PFSK-1 (cell line): ENCODE results near the gene NAT8L.

Experiments used
- FOXP2 ChIP-seq: optimal IDR thresholded peaks from 2 replicates; pipeline ENCODE3; 2011; ENCODE audit warnings: borderline replicate concordance, control low read depth, inconsistent platforms; ENCODE audit not compliant: insufficient read depth; ENCODE audit errors: extremely low read length, extremely low read depth
- POLR2AphosphoS5 ChIP-seq: IDR thresholded peaks from 2 replicates; pipeline ENCODE4 v1.6.1; 2012; ENCODE audit warnings: low read depth, mild to moderate bottlenecking, control low read depth, low read length, moderate library complexity
- SIN3A ChIP-seq: IDR thresholded peaks from 2 replicates; pipeline ENCODE4 v1.6.1; 2012; ENCODE audit warnings: mild to moderate bottlenecking, low read length, moderate library complexity, borderline replicate concordance; ENCODE audit not compliant: insufficient read depth
- TAF1 ChIP-seq: IDR thresholded peaks from 2 replicates; pipeline ENCODE4 v1.6.1; 2012; ENCODE audit warnings: low read length, control low read depth, borderline replicate concordance; ENCODE audit not compliant: insufficient read depth
- TF ChIP-seq, protein P1 (sequence below), 2 experiments: IDR thresholded peaks; 2 replicates each; pipeline versions ENCODE4 v1.6.1 to v1.8.0; 2011 to 2012; ENCODE audit warnings: low read depth in 2 of 2, low read length in 2 of 2, control low read depth in 1 of 2, inconsistent platforms in 1 of 2, mild to moderate bottlenecking in 1 of 2, moderate library complexity in 1 of 2; ENCODE audit not compliant: insufficient read depth in 1 of 2

NAT8L gene

DNA sequence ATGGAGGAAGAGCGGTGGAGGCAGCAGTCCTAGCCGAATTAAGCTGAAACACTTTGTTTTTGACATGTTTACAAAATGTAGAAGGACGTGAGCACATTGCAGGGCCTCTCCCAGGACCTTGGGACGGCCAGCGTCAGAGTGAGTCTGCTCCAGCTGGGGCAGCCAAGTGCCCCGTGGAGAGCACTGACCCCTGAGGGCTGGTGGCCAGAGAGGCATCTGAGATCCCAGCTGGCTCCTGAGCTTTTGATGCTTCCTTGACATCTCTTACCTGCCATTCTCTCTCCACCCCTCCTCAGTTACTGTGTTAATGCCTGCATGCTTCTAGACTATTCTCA lies 24.7 kb downstream of the NAT8L start:
- no peak for TF ChIP-seq FOXP2
- TF ChIP-seq, protein P1, sequence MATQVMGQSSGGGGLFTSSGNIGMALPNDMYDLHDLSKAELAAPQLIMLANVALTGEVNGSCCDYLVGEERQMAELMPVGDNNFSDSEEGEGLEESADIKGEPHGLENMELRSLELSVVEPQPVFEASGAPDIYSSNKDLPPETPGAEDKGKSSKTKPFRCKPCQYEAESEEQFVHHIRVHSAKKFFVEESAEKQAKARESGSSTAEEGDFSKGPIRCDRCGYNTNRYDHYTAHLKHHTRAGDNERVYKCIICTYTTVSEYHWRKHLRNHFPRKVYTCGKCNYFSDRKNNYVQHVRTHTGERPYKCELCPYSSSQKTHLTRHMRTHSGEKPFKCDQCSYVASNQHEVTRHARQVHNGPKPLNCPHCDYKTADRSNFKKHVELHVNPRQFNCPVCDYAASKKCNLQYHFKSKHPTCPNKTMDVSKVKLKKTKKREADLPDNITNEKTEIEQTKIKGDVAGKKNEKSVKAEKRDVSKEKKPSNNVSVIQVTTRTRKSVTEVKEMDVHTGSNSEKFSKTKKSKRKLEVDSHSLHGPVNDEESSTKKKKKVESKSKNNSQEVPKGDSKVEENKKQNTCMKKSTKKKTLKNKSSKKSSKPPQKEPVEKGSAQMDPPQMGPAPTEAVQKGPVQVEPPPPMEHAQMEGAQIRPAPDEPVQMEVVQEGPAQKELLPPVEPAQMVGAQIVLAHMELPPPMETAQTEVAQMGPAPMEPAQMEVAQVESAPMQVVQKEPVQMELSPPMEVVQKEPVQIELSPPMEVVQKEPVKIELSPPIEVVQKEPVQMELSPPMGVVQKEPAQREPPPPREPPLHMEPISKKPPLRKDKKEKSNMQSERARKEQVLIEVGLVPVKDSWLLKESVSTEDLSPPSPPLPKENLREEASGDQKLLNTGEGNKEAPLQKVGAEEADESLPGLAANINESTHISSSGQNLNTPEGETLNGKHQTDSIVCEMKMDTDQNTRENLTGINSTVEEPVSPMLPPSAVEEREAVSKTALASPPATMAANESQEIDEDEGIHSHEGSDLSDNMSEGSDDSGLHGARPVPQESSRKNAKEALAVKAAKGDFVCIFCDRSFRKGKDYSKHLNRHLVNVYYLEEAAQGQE (IDR thresholded peaks at IDR 0.05; ENCODE audit: insufficient read depth in 1 of 2, low read depth in 2 of 2, low read length in 2 of 2) = no peak
- TF ChIP-seq TAF1 = no peak
- no peak for TF ChIP-seq SIN3A
- TF ChIP-seq POLR2AphosphoS5 = no peak

DNA sequence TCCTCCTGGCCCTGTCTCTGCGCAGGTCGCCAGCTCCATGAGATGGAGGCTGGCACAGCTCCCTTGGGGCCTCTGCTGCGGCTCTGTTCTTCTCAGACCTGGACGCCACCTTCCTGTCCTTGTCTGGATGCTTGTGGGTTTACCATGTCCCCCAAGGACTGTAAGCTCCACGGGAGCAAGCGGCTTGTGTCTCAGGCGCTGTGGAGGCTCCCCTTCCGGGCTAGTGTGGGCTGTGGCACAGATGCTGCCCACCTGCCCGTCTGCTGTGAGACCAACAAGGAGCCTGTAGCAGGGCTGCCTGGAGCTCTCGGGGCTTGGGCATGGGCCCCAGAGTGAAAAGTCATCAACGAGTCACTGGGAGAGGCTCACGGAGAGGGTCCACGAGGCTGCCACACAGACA lies 25.2 kb downstream of the NAT8L start:
- TF ChIP-seq FOXP2 (no peak), TAF1 (no peak), SIN3A (no peak), POLR2AphosphoS5 (no peak)
- TF ChIP-seq, protein P1 (IDR thresholded peaks at IDR 0.05; ENCODE audit: insufficient read depth in 1 of 2, low read depth in 2 of 2, low read length in 2 of 2) = no peak

DNA sequence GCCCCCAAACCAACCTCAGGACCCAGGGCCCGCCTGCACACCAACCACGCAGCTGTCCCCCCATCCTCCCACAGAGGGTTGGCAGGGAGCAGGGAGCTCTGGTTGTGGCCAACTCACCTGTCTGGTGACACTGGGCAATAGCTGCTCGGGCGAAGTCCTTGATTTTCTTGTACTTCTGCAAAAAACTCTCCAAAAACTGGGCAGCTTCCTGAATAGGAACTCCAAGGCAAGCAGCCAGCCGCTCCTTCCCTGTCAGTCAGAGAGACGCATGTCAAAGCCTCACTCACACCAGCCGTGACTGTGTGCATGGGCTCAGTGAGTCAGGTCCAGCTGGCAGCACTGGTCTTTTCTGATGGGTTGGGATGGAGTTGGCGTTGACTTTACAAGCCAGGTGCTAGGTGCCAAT lies 26.4 kb downstream of the NAT8L start:
- TF ChIP-seq POLR2AphosphoS5 = no peak
- TF ChIP-seq FOXP2 = no peak
- no peak for TF ChIP-seq TAF1
- TF ChIP-seq, protein P1 (IDR thresholded peaks at IDR 0.05; ENCODE audit: insufficient read depth in 1 of 2, low read depth in 2 of 2, low read length in 2 of 2) = no peak

DNA sequence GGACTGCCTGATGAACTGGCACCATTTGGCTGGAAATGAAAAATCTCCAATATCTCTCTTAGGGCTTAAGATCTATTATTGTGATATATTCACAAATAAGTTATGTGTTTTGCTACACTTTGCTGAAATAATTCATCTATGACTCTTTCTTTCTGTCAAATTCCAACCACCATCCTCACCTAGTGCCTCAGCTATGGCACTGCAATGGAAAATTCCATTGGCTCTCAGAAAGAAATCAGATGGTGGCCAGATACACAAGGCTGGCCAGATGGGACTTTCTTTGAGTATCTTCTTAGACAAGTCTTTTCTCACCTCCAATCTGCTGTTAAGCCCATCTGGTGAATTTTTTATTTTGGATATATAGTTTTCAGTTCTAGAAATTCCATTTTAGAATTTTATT lies 28.0 kb downstream of the NAT8L start:
- TF ChIP-seq TAF1 (no peak), FOXP2 (no peak), SIN3A (no peak), POLR2AphosphoS5 (no peak)
- TF ChIP-seq, protein P1 (IDR thresholded peaks at IDR 0.05; ENCODE audit: insufficient read depth in 1 of 2, low read depth in 2 of 2, low read length in 2 of 2) = no peak

DNA sequence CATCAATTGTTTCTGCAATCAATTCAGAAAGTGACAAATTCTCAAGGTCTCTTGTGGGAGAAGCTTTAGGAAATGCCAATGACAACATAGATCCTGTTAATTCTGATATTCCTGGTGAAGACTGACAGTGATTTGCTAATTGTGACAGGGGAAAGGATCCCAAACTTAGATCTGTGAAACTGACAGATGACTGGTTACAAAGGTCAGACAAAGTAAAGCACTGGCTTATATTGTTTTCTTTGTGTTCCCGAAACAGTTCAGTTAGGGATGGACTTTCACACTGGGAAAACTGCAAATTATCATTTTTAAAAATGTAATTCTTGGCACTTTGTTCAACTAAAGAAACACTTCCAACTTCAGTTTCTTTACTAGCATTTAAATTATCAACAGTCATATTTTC lies 30.1 kb downstream of the NAT8L start:
- no peak for TF ChIP-seq SIN3A
- no peak for TF ChIP-seq POLR2AphosphoS5
- TF ChIP-seq, protein P1 (IDR thresholded peaks at IDR 0.05; ENCODE audit: insufficient read depth in 1 of 2, low read depth in 2 of 2, low read length in 2 of 2) = no peak
- TF ChIP-seq TAF1 = no peak
- no peak for TF ChIP-seq FOXP2
